Large intestine (tissue), 3 donors: Measurements from ENCODE around the gene ST6GALNAC3. TPM values are rescaled to one million over a fixed set of nuclear protein-coding genes. Genes with fewer than 3 reads are reported as not detected.

Experiments used
- DNase-seq, 2 donors: peaks; one replicate each; pipeline versions ENCODE4 v3.0.0 to v3.0.0-alpha.2; 2013
- H3K27ac ChIP-seq: one replicate; pipeline ENCODE4 v1.5.1; 2013; ENCODE audit warnings: low read length
- H3K27me3 ChIP-seq: 2 replicates; pipeline ENCODE4 v1.6.1; 2013; ENCODE audit warnings: low read length; ENCODE audit not compliant: control insufficient read depth, insufficient read depth
- H3K36me3 ChIP-seq: 2 replicates; pipeline ENCODE4 v1.6.1; 2013; ENCODE audit warnings: low read length; ENCODE audit not compliant: control insufficient read depth, insufficient read depth
- H3K4me1 ChIP-seq: one replicate; pipeline ENCODE4 v1.6.1; 2013; ENCODE audit warnings: low read length; ENCODE audit not compliant: control insufficient read depth, insufficient read depth
- H3K4me3 ChIP-seq: one replicate; pipeline ENCODE4 v1.5.1; 2013; ENCODE audit warnings: low read length
- H3K9me3 ChIP-seq: one replicate; pipeline ENCODE4 v1.6.1; 2013; ENCODE audit warnings: mild to moderate bottlenecking, low read depth, low read length, moderate library complexity; ENCODE audit not compliant: control insufficient read depth
- WGBS: methylation state at CpG from one replicate; pipeline ENCODE4 v1.1.5; 2013; ENCODE audit warnings: low lambda C conversion rate; ENCODE audit not compliant: insufficient coverage; 5-methylcytosine and 5-hydroxymethylcytosine counted together
- polyA plus RNA-seq: library from polyadenylated mRNA; unstranded; fragments of 120-200 nt; gene quantifications from one replicate; pipeline ENCODE4 v1.2.1, GENCODE V29; 2013

Gene ST6GALNAC3
- polyA plus RNA-seq, 1 donor, result 18.0 TPM

- H3K36me3 ChIP-seq, result no peaks in the 10 kb centered on the region
- no peaks in the 10 kb centered on the region for H3K4me1 ChIP-seq
- DNase-seq, result no peak
- H3K4me3 ChIP-seq, result no peak overlapping the region
- no peaks in the 10 kb centered on the region for H3K27me3 ChIP-seq
- no CpG with 5 or more reads among the region's 4 CpGs for WGBS
- no peak overlapping the region for H3K27ac ChIP-seq
- no peaks in the 10 kb centered on the region for H3K9me3 ChIP-seq
Measured at GRCh38 chr1:76209238-76209637, 134.7 kb downstream of the ST6GALNAC3 start.

- 67% methylated on average over 2 of the region's 3 CpGs for WGBS
- Histone ChIP-seq H3K4me3 (no peak overlapping the region), H3K27me3 (no peaks in the 10 kb centered on the region), H3K9me3 (no peaks in the 10 kb centered on the region), H3K36me3 (no peaks in the 10 kb centered on the region), H3K4me1 (no peaks in the 10 kb centered on the region), H3K27ac (no peak overlapping the region)
- DNase-seq, result no peak
Measured at GRCh38 chr1:76209648-76210047, 135.1 kb downstream of the ST6GALNAC3 start.

- no peaks in the 10 kb centered on the region for H3K4me1 ChIP-seq
Measured at GRCh38 chr1:76210160-76210559, 135.6 kb downstream of the ST6GALNAC3 start.

GRCh38 chr1:76218888-76219287, 144.3 kb downstream of the ST6GALNAC3 start:
- no peak overlapping the region for H3K4me3 ChIP-seq
- no peaks in the 10 kb centered on the region for H3K27me3 ChIP-seq
- no peaks in the 10 kb centered on the region for H3K36me3 ChIP-seq
- H3K4me1 ChIP-seq, result no peaks in the 10 kb centered on the region
- no peak overlapping the region for H3K27ac ChIP-seq
- no peak for DNase-seq
- WGBS, result no CpG with 5 or more reads among the region's 2 CpGs
- no peaks in the 10 kb centered on the region for H3K9me3 ChIP-seq

More at GRCh38 chr1:76210160-76210559, 135.6 kb downstream of the ST6GALNAC3 start:
- Histone ChIP-seq H3K27me3 (no peaks in the 10 kb centered on the region), H3K27ac (no peak overlapping the region), H3K9me3 (no peaks in the 10 kb centered on the region), H3K36me3 (no peaks in the 10 kb centered on the region), H3K4me3 (no peak overlapping the region)
- no peak for DNase-seq

GRCh38 chr1:76219366-76219818, 144.8 kb downstream of the ST6GALNAC3 start:
- H3K4me3 ChIP-seq, result no peak overlapping the region
- H3K36me3 ChIP-seq, result no peaks in the 10 kb centered on the region
- no CpG with 5 or more reads among the region's 3 CpGs for WGBS
- H3K27me3 ChIP-seq, result no peaks in the 10 kb centered on the region
- no peaks in the 10 kb centered on the region for H3K4me1 ChIP-seq
- no peak for DNase-seq
- H3K9me3 ChIP-seq, result no peaks in the 10 kb centered on the region
- H3K27ac ChIP-seq, result no peak overlapping the region

GRCh38 chr1:76224752-76225151, 150.2 kb downstream of the ST6GALNAC3 start:
- DNase-seq, result no peak
- Histone ChIP-seq H3K27me3 (no peaks in the 10 kb centered on the region), H3K4me1 (no peaks in the 10 kb centered on the region), H3K36me3 (no peaks in the 10 kb centered on the region), H3K9me3 (no peaks in the 10 kb centered on the region), H3K27ac (no peak overlapping the region), H3K4me3 (no peak overlapping the region)
- WGBS, result no CpG with 5 or more reads among the region's 3 CpGs

- Histone ChIP-seq H3K36me3 (no peaks in the 10 kb centered on the region), H3K4me3 (no peak overlapping the region), H3K4me1 (no peaks in the 10 kb centered on the region), H3K27ac (no peak overlapping the region), H3K9me3 (no peaks in the 10 kb centered on the region), H3K27me3 (no peaks in the 10 kb centered on the region)
- no peak for DNase-seq
- WGBS, result no CpG with 5 or more reads among the region's 1 CpG
Measured at GRCh38 chr1:76225526-76225925, 151.0 kb downstream of the ST6GALNAC3 start.

GRCh38 chr1:76227621-76228020, 153.1 kb downstream of the ST6GALNAC3 start:
- no peak overlapping the region for H3K27ac ChIP-seq
- no peaks in the 10 kb centered on the region for H3K9me3 ChIP-seq
- no peaks in the 10 kb centered on the region for H3K27me3 ChIP-seq
- no peak for DNase-seq
- H3K4me3 ChIP-seq, result no peak overlapping the region
- peaks cover 4% of the 10 kb centered on the region for H3K4me1 ChIP-seq
- H3K36me3 ChIP-seq, result no peaks in the 10 kb centered on the region
- WGBS, result no CpG with 5 or more reads among the region's 3 CpGs

GRCh38 chr1:76229279-76230005, 154.9 kb downstream of the ST6GALNAC3 start:
- H3K4me1 ChIP-seq, result peaks cover 4% of the 10 kb centered on the region
- no peak overlapping the region for H3K27ac ChIP-seq
- H3K27me3 ChIP-seq, result no peaks in the 10 kb centered on the region
- no peak overlapping the region for H3K4me3 ChIP-seq
- WGBS, result no CpG with 5 or more reads among the region's 7 CpGs
- DNase-seq, result no peak
- H3K9me3 ChIP-seq, result no peaks in the 10 kb centered on the region
- no peaks in the 10 kb centered on the region for H3K36me3 ChIP-seq

- no peaks in the 10 kb centered on the region for H3K27me3 ChIP-seq
- WGBS, result 60% methylated on average over 1 of the region's 2 CpGs
- no peaks in the 10 kb centered on the region for H3K36me3 ChIP-seq
- H3K9me3 ChIP-seq, result no peaks in the 10 kb centered on the region
- no peak overlapping the region for H3K27ac ChIP-seq
- no peak overlapping the region for H3K4me3 ChIP-seq
- no peak for DNase-seq
- H3K4me1 ChIP-seq, result peaks cover 4% of the 10 kb centered on the region
Measured at GRCh38 chr1:76230842-76231281, 156.3 kb downstream of the ST6GALNAC3 start.

- WGBS, result 86% methylated on average over 4 of the region's 4 CpGs
- no peak for DNase-seq
Measured at GRCh38 chr1:76231320-76231719, 156.8 kb downstream of the ST6GALNAC3 start.

More at GRCh38 chr1:76231320-76231719, 156.8 kb downstream of the ST6GALNAC3 start:
- peaks cover 4% of the 10 kb centered on the region for H3K4me1 ChIP-seq
- no peak overlapping the region for H3K4me3 ChIP-seq
- no peaks in the 10 kb centered on the region for H3K27me3 ChIP-seq
- H3K27ac ChIP-seq, result no peak overlapping the region
- H3K36me3 ChIP-seq, result no peaks in the 10 kb centered on the region
- no peaks in the 10 kb centered on the region for H3K9me3 ChIP-seq
